Measurements from ENCODE around the gene ZBTB7C. TPM values are rescaled to one million over a fixed set of nuclear protein-coding genes. Genes with fewer than 3 reads are reported as not detected.

ZBTB7C gene
- total RNA-seq, 1 experiment from 2014 or later = 0.33 TPM

- Mint-ChIP-seq H3K27ac (no peak overlapping the region), H3K27me3 (ENCODE audit: low read depth) (peaks cover 16% of the 10 kb centered on the region), H3K9me3 (no peaks in the 10 kb centered on the region), H3K36me3 (ENCODE audit: insufficient read depth in 1 of 3, low read depth in 3 of 3) (no peaks in the 10 kb centered on the region), H3K4me1 (peaks cover 2% of the 10 kb centered on the region in 2 experiments; a peak in 2 of 4 replicates), H3K4me3 (no peak overlapping the region)
- Histone ChIP-seq H3K27ac (ENCODE audit: insufficient read length, low read depth, low read length) (no peak overlapping the region), H4K8ac (replicated peaks; ENCODE audit: insufficient read length, low read depth, low read length) (no peak overlapping the region), H3K56ac (ENCODE audit: insufficient read length, low read depth, low read length) (no peak overlapping the region), H3K14ac (ENCODE audit: insufficient read depth, low read length) (no peak overlapping the region), H3K9ac (ENCODE audit: extremely low read depth, insufficient read length, low read length) (no peak overlapping the region), H3K4ac (ENCODE audit: low read depth, low read length) (no peak overlapping the region), H2BK15ac (ENCODE audit: low read depth, low read length) (no peak overlapping the region), H3T11ph (ENCODE audit: low read length) (no peak overlapping the region), H2BK20ac (ENCODE audit: low read depth, low read length, poor library complexity, severe bottlenecking) (no peak overlapping the region), H4K20me1 (ENCODE audit: control insufficient read depth, insufficient read depth, insufficient read length) (no peaks in the 10 kb centered on the region), H3K9me3 (ENCODE audit: control insufficient read depth, low read depth, low read length) (no peaks in the 10 kb centered on the region), H3K79me1 (ENCODE audit: insufficient read depth, low read depth, low read length, poor library complexity, severe bottlenecking) (no peaks in the 10 kb centered on the region), H3K4me1 (ENCODE audit: insufficient read depth, low read length) (no peaks in the 10 kb centered on the region), H2BK12ac (ENCODE audit: insufficient read length, low read depth, low read length) (no peak overlapping the region), H2AK5ac (ENCODE audit: insufficient read length, low read length) (no peak overlapping the region), H3K23ac (ENCODE audit: insufficient read length, low read depth, low read length) (no peak overlapping the region), H2AFZ (ENCODE audit: low read length) (no peak overlapping the region), H4K5ac (ENCODE audit: insufficient read length, low read depth, low read length) (no peak overlapping the region), H3K79me2 (ENCODE audit: insufficient read depth, low read length) (no peaks in the 10 kb centered on the region), H3K23me2 (ENCODE audit: insufficient read length, low read depth, low read length, poor library complexity, severe bottlenecking) (no peaks in the 10 kb centered on the region), H3K27me3 (ENCODE audit: insufficient read depth, low read length) (no peaks in the 10 kb centered on the region), H3K4me2 (ENCODE audit: insufficient read depth, insufficient read length, low read length) (no peak overlapping the region), H4K91ac (ENCODE audit: insufficient read length, low read depth, low read length) (no peak overlapping the region), H2BK5ac (ENCODE audit: insufficient read length, low read length) (no peak overlapping the region), H2BK120ac (ENCODE audit: low read depth, low read length, poor library complexity, severe bottlenecking) (no peak overlapping the region), H3K18ac (ENCODE audit: insufficient read length, low read depth, low read length) (no peak overlapping the region)
- WGBS (ENCODE audit: extremely low coverage, insufficient read length, low lambda C conversion rate) = no CpG with 5 or more reads among the region's 16 CpGs
- TF ChIP-seq CTCF (conservative IDR thresholded peaks at IDR 0.05) = no peak
- DNase-seq = no peak
Observed at GRCh38 chr18:48441405-48441881, 32.3 kb upstream of the ZBTB7C start.

All from H9 (cell line).